ENCODE results near the gene WASF3. TPM values are rescaled to one million over a fixed set of nuclear protein-coding genes. Genes with fewer than 3 reads are reported as not detected.

WASF3 gene
- total and polyA plus RNA-seq, 3 experiments from 2014 or later = 0.20 to 0.24 TPM; not detected in 1

Other genes starting within 250 kb of the WASF3 start
- gene GPR12, start 203.1 kb downstream of the WASF3 start, total RNA-seq = not detected
- gene GPR12, start 203.1 kb downstream of the WASF3 start, polyA plus RNA-seq = not detected